ENCODE data around the gene TNNT3.

DNA sequence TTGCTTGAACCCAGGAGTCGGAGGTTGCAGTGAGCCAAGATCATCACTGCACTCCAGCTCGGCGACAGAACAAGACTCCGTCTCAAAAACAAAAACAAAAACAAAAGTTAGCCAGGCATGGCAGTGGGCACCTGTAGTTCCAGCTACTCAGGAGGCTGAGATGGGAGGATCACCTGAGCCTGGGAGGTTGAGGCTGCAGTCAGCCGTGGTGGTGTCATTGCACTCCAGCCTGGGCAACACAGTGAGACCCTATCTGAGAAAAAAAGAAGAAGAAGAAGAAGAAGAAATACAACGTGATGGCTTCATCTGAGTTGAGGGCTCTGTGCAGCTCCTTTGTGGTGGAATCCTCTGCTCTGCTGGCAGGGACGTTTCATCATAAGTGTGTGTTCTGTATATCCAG is 10.0 kb upstream of the TNNT3 start:
- TF ChIP-seq, protein P1, sequence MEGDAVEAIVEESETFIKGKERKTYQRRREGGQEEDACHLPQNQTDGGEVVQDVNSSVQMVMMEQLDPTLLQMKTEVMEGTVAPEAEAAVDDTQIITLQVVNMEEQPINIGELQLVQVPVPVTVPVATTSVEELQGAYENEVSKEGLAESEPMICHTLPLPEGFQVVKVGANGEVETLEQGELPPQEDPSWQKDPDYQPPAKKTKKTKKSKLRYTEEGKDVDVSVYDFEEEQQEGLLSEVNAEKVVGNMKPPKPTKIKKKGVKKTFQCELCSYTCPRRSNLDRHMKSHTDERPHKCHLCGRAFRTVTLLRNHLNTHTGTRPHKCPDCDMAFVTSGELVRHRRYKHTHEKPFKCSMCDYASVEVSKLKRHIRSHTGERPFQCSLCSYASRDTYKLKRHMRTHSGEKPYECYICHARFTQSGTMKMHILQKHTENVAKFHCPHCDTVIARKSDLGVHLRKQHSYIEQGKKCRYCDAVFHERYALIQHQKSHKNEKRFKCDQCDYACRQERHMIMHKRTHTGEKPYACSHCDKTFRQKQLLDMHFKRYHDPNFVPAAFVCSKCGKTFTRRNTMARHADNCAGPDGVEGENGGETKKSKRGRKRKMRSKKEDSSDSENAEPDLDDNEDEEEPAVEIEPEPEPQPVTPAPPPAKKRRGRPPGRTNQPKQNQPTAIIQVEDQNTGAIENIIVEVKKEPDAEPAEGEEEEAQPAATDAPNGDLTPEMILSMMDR (IDR thresholded peaks at IDR 0.05), result no peak
- no peak for TF ChIP-seq POLR2A (IDR thresholded peaks at IDR 0.05)

Data from testis (tissue), 2 donors.